GM21390 (cell line): ENCODE data around the gene ICAM4.

ENCODE experiments used
- ATAC-seq: cut with Tn5 transposase; IDR thresholded peaks from one replicate; pipeline ENCODE4 v1.9.1; 2021; ENCODE audit not compliant: unreplicated experiment

The ICAM4 gene

DNA sequence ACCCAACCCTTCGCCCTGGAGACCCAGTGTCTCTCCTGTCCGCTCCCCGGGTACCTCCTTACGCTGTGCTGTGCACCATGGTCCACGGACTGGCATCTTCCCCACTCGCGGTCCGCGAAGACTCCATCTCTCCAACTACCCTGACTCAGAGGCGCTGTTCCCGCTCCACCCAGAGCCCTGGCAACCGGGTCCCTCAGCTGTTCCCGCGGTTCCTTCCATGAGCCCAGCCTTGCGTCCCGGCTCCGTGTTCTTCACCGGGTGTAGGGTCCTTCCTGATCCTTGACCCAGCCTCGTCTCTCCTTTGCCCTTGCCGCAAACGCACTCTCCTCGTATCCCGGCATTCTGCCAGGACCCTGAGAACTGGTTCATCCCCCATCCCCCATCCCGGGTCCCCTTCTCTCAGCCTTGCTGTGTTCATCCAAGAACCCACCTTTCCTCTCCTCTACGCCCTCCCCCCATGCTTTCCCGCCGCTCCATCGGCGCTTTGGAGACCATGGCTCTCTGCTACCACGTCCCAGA lies 3.7 kb downstream of the ICAM4 start:
- ATAC-seq, result no peak

DNA sequence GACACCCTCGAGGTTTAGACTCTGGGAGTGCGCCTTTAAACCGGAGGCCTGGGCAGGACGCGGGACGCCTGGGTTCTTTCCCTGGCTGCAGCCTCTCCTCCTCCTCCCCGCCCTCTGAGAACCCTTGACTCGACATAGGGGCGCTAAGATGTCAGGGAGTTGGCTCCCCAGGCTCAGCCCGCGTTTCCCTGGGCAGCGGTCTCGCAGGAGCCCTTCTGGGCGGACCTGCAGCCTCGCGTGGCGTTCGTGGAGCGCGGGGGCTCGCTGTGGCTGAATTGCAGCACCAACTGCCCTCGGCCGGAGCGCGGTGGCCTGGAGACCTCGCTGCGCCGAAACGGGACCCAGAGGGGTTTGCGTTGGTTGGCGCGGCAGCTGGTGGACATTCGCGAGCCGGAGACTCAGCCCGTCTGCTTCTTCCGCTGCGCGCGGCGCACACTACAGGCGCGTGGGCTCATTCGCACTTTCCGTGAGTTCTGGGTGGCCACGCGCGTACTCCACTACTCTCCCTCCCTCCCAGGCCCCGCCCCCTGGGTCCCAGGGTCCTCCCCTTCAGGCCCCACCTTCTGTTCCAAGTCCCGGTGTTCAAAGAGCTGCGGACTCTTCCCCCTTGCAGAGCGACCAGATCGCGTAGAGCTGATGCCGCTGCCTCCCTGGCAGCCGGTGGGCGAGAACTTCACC lies 4.3 kb downstream of the ICAM4 start:
- no peak for ATAC-seq

DNA sequence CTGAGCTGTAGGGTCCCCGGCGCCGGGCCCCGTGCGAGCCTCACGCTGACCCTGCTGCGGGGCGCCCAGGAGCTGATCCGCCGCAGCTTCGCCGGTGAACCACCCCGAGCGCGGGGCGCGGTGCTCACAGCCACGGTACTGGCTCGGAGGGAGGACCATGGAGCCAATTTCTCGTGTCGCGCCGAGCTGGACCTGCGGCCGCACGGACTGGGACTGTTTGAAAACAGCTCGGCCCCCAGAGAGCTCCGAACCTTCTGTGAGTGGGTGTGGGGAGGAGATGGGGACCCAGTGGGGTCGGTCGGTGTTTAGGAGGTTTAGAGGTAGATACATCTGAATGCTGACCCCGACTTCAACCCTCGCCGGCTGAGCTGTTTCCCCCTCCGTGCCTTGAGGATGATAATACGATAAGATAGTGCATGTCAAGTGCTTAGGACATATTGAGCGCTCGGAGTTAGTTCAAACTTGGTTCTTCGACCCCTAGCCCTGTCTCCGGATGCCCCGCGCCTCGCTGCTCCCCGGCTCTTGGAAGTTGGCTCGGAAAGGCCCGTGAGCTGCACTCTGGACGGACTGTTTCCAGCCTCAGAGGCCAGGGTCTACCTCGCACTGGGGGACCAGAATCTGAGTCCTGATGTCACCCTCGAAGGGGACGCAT lies 4.9 kb downstream of the ICAM4 start:
- ATAC-seq, result no peak

DNA sequence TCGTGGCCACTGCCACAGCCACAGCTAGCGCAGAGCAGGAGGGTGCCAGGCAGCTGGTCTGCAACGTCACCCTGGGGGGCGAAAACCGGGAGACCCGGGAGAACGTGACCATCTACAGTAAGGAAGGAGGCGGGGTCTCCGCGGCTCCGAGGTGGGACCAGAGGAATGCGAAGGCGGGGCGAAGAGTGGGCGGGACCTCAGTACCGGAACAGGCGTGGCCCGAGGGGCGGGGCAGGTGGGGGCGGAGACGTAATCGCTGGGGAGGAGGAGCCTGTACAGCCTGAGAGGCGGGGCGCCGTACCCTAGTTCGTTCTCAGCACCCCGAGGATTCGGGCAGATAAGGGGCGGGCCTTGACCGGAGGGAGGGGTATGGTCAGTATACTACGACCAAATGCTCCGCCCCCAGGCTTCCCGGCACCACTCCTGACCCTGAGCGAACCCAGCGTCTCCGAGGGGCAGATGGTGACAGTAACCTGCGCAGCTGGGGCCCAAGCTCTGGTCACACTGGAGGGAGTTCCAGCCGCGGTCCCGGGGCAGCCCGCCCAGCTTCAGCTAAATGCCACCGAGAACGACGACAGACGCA lies 5.5 kb downstream of the ICAM4 start:
- ATAC-seq, result no peak

DNA sequence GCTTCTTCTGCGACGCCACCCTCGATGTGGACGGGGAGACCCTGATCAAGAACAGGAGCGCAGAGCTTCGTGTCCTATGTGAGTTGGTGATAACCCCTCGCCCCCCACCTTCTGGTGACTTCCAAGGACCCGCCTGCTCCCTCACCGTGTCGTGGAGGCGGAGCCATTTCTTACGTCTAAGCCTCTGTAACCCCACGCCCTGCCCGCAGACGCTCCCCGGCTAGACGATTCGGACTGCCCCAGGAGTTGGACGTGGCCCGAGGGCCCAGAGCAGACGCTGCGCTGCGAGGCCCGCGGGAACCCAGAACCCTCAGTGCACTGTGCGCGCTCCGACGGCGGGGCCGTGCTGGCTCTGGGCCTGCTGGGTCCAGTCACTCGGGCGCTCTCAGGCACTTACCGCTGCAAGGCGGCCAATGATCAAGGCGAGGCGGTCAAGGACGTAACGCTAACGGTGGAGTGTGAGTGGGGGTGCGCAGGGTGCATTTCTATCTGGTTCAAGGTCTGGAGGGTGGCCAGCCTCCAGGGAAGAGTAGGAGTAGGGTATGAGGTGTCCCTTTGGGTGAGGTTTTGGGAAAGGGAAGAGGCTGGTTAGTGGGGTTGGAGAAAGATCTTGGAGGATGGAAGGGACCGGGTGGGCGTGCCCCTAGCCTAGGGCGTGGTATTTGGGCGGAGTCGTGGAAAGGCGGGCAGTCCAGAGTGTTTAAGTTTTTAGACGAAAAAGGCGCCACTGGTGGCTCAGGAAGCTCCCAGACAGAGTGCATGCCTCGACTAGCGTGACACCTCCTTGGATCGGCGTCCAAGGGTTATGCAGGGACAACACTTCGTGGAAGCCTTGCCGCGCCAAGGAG lies 6.3 kb downstream of the ICAM4 start:
- ATAC-seq, result no peak

DNA sequence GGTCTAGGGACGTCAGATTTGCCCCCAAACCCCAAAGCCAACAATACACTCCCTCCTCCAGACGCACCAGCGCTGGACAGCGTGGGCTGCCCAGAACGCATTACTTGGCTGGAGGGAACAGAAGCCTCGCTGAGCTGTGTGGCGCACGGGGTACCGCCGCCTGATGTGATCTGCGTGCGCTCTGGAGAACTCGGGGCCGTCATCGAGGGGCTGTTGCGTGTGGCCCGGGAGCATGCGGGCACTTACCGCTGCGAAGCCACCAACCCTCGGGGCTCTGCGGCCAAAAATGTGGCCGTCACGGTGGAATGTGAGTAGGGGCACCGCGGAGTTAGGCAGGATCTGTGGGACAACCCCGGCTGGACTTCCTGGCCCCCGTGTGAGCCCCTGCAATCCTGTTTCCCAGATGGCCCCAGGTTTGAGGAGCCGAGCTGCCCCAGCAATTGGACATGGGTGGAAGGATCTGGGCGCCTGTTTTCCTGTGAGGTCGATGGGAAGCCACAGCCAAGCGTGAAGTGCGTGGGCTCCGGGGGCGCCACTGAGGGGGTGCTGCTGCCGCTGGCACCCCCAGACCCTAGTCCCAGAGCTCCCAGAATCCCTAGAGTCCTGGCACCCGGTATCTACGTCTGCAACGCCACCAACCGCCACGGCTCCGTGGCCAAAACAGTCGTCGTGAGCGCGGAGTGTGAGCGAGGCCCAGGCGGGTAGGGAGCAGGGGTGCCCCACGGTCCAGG lies 7.0 kb downstream of the ICAM4 start:
- no peak for ATAC-seq

DNA sequence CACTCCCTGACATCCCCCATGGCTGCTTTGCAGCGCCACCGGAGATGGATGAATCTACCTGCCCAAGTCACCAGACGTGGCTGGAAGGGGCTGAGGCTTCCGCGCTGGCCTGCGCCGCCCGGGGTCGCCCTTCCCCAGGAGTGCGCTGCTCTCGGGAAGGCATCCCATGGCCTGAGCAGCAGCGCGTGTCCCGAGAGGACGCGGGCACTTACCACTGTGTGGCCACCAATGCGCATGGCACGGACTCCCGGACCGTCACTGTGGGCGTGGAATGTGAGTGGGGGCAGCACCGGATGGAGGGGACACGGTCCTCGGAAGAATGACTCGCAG lies 7.6 kb downstream of the ICAM4 start:
- ATAC-seq, result no peak

DNA sequence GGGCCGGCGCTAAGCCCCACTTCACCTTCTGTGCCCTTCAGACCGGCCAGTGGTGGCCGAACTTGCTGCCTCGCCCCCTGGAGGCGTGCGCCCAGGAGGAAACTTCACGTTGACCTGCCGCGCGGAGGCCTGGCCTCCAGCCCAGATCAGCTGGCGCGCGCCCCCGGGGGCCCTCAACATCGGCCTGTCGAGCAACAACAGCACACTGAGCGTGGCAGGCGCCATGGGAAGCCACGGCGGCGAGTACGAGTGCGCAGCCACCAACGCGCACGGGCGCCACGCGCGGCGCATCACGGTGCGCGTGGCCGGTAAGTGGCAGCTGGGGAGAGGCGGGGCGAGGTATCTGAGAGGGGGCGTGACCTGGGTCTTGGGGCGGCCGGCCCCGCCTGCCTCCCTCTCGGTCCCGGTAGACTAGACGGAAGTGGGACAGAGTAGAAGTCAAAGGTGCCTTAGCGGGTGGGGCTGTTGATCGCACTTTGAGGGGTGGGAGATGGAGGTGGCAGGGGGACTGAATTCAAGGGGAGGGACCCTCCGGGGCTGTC lies 8.6 kb downstream of the ICAM4 start:
- no peak for ATAC-seq

DNA sequence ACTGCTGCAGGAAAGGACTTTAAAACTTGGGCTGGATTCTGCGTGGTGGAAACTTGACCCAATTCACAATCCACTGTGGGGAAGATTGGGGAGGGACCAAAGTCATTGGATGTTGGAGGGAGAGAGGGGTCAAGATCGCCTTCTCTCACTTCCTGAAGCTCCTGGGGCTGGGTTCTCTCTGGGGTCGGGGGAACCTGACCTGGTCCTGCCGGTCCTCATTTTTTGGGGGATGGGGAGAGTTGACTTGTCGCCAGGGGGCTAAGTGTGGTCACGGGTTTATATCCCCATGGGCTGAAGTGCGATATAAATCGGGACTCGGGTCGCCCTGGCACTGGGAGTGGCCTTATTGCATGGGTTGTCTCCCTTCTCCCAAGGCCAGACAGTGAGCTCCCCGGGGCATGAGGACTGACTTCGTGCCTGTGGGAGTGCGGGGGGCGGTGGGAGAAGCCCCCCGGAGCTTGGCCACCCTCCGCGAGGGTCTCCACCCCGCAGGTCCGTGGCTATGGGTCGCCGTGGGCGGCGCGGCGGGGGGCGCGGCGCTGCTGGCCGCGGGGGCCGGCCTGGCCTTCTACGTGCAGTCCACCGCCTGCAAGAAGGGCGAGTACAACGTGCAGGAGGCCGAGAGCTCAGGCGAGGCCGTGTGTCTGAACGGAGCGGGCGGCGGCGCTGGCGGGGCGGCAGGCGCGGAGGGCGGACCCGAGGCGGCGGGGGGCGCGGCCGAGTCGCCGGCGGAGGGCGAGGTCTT lies 9.3 kb downstream of the ICAM4 start:
- ATAC-seq, result no peak

DNA sequence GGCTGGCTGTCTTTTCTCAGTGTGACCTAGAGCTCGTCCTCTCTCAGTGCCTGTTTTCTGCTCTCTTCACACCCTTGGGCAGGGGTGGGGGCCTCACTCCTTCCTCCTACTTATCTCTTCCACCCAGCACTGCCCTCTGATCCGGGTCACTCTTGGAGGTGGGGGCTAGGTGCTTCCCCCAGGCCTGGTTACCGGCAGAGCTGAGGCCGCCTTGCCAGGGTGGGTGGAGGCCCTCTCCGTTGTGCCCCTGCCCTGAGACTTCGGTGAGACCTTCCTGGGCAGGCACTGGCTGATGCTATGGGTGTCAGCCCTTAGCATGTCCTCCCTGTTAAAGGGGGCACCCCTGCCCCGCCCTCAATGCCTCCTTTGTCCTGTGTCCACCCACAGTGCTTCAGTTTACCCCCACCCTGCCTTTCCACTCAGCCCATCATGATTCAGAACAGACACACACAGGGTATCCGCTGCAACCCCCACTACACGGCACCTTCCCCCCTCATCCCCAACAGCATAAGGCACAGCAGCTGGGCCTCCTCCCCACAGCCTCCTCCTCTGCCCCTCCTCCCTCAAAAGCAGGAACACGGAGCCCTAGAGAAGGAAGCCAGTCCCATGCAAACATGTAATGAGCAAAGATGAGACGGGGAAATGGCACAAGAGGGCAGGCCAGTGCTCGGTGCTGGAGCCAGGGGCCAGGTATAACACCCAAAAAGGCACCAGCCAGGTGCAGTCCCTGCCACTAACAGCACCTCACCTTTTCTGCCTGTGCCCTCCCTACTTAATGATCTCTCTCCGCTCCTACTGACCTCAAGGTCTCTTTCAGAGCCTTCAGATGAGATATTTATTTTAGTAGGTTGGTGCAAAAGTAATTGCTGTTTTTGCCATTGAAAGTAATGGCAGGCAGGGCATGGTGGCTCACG lies 13.0 kb downstream of the ICAM4 start:
- no peak for ATAC-seq

DNA sequence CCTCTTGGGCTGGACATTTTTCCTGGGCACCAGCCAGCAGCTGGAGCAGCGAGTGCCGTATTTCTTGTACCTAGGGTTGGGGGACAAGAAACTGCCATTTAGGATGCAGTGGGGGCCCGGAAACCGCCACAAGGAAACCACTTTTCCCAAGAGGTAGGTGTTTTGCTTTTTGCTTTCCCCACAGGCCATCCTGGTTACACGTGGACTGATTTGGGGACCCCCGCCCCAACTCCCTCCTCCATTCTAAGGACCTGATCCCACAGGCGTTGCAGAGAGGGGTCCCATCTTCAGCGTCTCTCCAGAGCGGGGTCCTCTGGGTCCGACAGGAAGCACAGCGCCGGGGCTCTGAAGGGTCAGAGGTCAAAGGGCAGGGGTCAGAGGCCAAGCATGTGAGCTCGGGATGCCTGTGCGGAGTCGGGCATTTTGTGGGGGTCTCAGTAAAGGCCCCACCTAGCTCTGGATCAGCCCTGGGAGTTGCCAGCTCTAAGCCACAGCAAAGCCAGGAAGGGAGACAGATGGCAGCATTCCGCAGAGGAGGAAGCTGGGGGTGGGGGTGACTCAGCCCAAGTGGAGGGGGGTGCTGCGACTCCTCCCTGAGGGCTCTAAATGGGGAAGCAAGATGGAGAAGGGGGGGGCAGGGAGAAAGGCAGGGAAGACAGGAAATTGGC lies 18.5 kb downstream of the ICAM4 start:
- no peak for ATAC-seq

DNA sequence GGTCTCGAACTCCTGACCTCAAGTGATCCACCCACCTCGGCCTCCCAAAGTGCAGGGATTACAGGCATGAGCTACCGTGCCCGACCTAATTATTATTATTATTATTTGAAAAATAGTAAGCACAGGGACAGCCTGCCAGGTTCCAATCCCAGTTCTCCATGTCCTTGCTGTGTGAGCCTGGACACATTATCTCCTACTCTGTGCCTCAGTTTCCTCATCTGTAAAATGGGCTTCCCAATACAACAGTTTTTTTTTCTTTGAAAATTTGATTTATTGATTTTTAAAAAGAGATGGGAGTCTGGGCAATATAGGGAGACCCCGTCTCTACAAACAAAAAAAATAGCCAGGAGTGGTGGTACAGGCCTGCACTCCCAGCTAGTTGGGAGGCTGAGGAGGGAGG lies 19.6 kb downstream of the ICAM4 start:
- ATAC-seq, result no peak

DNA sequence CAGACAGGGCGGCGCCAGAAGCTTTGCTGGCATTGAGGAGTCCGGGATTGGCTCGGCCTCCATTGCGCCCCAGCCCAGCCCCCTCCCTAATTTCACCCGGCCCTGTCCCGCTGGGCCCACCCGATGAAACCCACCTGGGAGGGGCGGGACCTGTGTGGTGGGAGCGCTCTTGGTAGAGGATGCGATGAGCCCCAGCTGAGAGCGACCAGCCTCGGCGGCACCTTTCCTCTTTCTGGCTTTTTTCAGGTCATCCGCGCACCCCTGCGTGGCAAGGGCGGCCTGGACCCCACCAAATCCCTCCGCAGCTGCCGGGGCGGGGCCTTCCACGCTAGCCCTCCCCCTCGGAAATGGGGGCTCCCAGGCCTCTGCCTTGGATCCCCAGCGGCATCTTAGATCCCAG lies 22.7 kb downstream of the ICAM4 start, which contains the start of gene ZGLP1:
Gene ZGLP1, minus strand, starts transcription at position 393 of the 400 bp plus-strand sequence.
- no peak for ATAC-seq

DNA sequence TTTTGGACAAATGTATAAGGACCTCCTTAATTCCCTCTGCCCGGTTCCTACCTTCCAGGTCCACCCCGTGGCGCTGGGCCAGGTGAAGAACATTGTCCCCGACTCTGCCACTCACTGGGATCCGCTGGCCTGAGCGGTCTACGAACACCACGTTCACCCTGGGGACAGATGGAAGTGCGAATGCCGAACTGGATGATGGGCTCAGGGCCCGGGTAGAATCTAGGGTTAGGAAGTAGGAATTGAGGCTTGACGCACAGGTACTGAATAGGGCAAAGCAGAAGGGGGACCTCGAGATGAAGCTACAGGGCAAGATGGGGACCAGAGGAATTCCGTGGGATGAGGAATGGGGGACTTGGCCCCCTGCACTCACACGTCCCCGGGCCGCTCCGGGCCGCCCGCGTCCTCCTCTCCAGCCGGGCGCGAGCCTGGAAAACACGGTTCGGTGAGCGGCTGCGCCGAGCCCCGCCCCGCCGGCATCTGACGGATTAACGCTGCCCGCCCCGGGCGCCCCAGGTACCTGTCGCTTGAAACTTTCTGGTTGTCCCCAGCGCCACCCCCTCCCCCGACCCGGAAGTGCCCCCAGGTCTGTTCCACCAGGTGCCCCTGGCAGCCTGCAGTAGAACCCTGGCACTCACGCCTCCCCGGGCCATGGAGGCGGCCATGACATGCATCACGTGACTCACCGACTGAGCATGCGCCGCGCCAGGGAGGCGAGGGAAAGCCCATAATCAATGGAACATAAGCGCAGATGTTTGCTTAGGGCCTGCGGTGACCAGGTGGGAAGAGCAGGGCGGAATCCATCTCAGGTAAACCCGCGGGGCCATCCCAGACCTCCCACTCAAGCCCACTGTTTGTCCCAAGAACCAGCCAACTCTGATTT lies 28.8 kb downstream of the ICAM4 start, which contains the start of gene FDX2:
Gene FDX2, minus strand, starts transcription at position 681 of the 880 bp plus-strand sequence. Its CDS starts 19 bp downstream, at position 662.
- peak; percentile 64 for ATAC-seq

DNA sequence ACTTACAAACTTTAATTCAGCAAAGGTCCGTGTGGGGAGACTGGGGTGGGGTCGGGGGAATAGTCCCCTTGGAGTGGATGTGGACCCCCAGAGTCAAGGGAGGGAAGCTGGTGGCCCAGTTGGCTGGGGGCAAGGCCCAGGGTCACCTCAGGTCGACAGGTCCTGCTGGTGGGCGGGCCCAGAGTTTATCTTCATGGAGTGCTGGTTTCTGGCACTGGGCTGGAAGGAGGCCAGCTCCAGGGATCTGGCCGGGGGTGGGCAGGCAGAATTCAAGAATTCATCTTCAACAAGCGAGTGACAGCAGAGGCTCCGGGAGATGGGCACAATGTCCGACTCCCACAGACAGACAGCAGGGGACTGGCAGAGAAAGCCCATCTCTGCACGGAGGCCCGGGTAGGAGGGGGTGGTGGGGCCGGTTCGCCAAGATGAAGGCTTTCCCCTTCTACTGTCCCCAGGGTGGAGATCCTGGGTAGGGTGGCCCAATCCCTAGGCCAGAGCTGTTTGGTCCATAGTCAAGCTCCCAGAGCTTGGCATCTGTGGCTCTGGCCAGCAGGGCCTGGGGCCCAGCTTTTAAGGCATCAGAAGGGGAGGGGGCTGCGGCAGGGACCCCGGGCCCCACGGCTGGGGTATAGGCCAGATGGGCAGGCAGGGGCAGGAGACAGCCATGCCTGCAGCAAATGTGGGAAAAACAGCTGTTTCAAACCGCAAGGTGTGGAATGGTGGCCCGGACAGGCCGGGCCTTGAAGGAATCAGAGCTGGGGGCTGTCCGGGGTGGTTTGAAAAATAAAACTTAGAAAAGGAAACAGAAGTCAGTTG lies 29.7 kb downstream of the ICAM4 start:
- no peak for ATAC-seq
